WI38 (cell line): Measurements from ENCODE around the gene KLB.

Experiments used
- H3K4me3 ChIP-seq: 2 replicates; pipeline ENCODE4 v1.5.1; 2011; ENCODE audit warnings: low read depth, mild to moderate bottlenecking, control low read depth, low read length
- CTCF ChIP-seq: IDR thresholded peaks from 2 replicates; pipeline ENCODE4 v1.5.1; 2012; ENCODE audit warnings: low read depth, mild to moderate bottlenecking, control low read depth, low read length

KLB gene

GRCh38 chr4:39429476-39430334 lies 23.0 kb downstream of the KLB start:
- no peak for TF ChIP-seq CTCF
- no peak overlapping the region for H3K4me3 ChIP-seq

- no peak overlapping the region for H3K4me3 ChIP-seq
- no peak for TF ChIP-seq CTCF
Observed at GRCh38 chr4:39433878-39434492, 27.3 kb downstream of the KLB start.

GRCh38 chr4:39435659-39436563 lies 29.2 kb downstream of the KLB start:
- no peak for TF ChIP-seq CTCF
- no peak overlapping the region for H3K4me3 ChIP-seq

- H3K4me3 ChIP-seq = no peak overlapping the region
- no peak for TF ChIP-seq CTCF
Observed at GRCh38 chr4:39441593-39441992, 34.9 kb downstream of the KLB start.

GRCh38 chr4:39442998-39443397 lies 36.3 kb downstream of the KLB start:
- H3K4me3 ChIP-seq = no peak overlapping the region
- no peak for TF ChIP-seq CTCF

GRCh38 chr4:39446483-39446841 lies 39.7 kb downstream of the KLB start:
- no peak overlapping the region for H3K4me3 ChIP-seq
- no peak for TF ChIP-seq CTCF
